Measurements from ENCODE around the gene TALDO1. TPM values are rescaled to one million over a fixed set of nuclear protein-coding genes. Genes with fewer than 3 reads are reported as not detected.

The TALDO1 gene
- total RNA-seq, 1 experiment from 2014 or later = 379 TPM

GRCh38 chr11:749731-750130, 2.5 kb downstream of the TALDO1 start:
- no peaks in the 10 kb centered on the region for H3K9me3 Mint-ChIP-seq (ENCODE audit: low read depth, unreplicated experiment)
- CTCF ChIA-PET = no interaction called here
- TF ChIP-seq CTCF (IDR thresholded peaks at IDR 0.05; ENCODE audit: unreplicated experiment) = no peak

DNA sequence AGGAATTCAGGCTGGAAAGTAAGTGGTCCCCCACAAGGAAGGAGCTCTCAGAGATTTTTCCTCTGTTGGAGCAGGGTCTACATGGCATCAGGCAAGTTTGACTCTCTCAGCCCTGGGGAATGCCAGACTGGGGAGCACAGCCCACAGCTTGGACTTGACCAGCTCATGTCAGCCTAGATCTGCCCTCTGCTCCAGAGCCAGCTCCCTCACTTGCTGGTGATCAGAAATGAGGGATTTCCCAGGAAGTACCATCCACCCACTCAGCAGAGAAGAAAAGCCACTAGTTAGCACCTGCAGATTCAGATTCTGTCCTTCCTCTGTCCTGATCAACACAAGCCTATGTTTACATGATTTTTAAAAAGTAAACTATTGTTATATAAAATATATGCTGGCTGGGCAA, 13.0 kb downstream of the TALDO1 start:
- Mint-ChIP-seq H3K27me3 (ENCODE audit: unreplicated experiment) (no peaks in the 10 kb centered on the region), H3K36me3 (ENCODE audit: insufficient read depth, unreplicated experiment) (peaks cover 95% of the 10 kb centered on the region), H3K4me3 (ENCODE audit: low read depth, unreplicated experiment) (no peak overlapping the region), H3K27ac (ENCODE audit: unreplicated experiment) (no peak overlapping the region), H3K9me3 (ENCODE audit: low read depth, unreplicated experiment) (no peaks in the 10 kb centered on the region), H3K4me1 (ENCODE audit: low read depth, unreplicated experiment) (peaks cover 22% of the 10 kb centered on the region)
- no peak for DNase-seq
- intact Hi-C loops (cut with micrococcal nuclease; ENCODE audit: unreplicated experiment) = no loop called here
- TF ChIP-seq CTCF (IDR thresholded peaks at IDR 0.05; ENCODE audit: unreplicated experiment) = no peak
- BruUV-seq (replicated peaks) = no TSS peak
- CTCF ChIA-PET = no interaction called here

More at GRCh38 chr11:749731-750130, 2.5 kb downstream of the TALDO1 start:
- Mint-ChIP-seq H3K4me1 (ENCODE audit: low read depth, unreplicated experiment) (no peaks in the 10 kb centered on the region), H3K36me3 (ENCODE audit: insufficient read depth, unreplicated experiment) (peaks cover 50% of the 10 kb centered on the region), H3K27me3 (ENCODE audit: unreplicated experiment) (no peaks in the 10 kb centered on the region), H3K4me3 (ENCODE audit: low read depth, unreplicated experiment) (peak overlapping the region; percentile 90), H3K27ac (ENCODE audit: unreplicated experiment) (peak overlapping the region; percentile 30)
- intact Hi-C loops (cut with micrococcal nuclease; ENCODE audit: unreplicated experiment) = no loop called here
- no TSS peak for BruUV-seq (replicated peaks)
- no peak for DNase-seq

DNA sequence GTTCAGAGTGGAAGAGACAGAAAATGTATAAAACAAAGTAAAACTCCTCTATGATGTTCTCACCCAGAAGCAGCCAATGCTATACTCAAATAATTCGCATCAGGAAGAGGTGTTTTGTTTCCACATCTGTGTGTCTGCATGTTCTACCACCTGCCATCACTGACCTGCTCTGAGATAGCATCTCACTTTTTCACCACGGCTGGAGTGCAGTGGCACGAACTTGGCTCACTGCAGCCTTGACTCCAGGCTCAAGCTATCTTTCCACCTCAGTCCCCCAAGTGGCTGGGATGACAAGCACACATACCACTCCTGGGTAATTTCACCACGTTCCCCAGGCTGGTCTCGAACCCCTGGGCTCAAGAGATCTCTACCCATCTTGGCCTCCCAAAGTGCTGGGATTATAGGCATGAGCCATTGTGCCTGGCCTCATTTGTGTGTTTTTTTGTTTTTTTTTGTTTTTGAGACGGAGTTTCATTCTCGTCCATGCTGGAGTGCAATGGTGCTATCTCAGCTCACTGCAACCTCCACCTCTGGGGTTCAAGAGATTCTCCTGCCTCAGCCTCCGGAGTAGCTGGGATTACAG, 14.4 kb downstream of the TALDO1 start:
- Mint-ChIP-seq H3K36me3 (ENCODE audit: insufficient read depth, unreplicated experiment) (peaks cover 98% of the 10 kb centered on the region), H3K9me3 (ENCODE audit: low read depth, unreplicated experiment) (no peaks in the 10 kb centered on the region), H3K4me3 (ENCODE audit: low read depth, unreplicated experiment) (no peak overlapping the region), H3K4me1 (ENCODE audit: low read depth, unreplicated experiment) (peaks cover 22% of the 10 kb centered on the region), H3K27me3 (ENCODE audit: unreplicated experiment) (no peaks in the 10 kb centered on the region), H3K27ac (ENCODE audit: unreplicated experiment) (no peak overlapping the region)
- CTCF ChIA-PET = no interaction called here
- TF ChIP-seq CTCF (IDR thresholded peaks at IDR 0.05; ENCODE audit: unreplicated experiment) = no peak
- intact Hi-C loops (cut with micrococcal nuclease; ENCODE audit: unreplicated experiment) = no loop called here
- BruUV-seq (replicated peaks) = no TSS peak
- DNase-seq = no peak

- Mint-ChIP-seq H3K36me3 (ENCODE audit: insufficient read depth, unreplicated experiment) (peaks cover 98% of the 10 kb centered on the region), H3K27me3 (ENCODE audit: unreplicated experiment) (no peaks in the 10 kb centered on the region), H3K4me1 (ENCODE audit: low read depth, unreplicated experiment) (peaks cover 22% of the 10 kb centered on the region), H3K4me3 (ENCODE audit: low read depth, unreplicated experiment) (peak overlapping the region; percentile 52), H3K9me3 (ENCODE audit: low read depth, unreplicated experiment) (no peaks in the 10 kb centered on the region), H3K27ac (ENCODE audit: unreplicated experiment) (peak overlapping the region; percentile 80)
- DNase-seq = peak; percentile 77
- no TSS peak for BruUV-seq (replicated peaks)
- CTCF ChIA-PET = interaction anchor here (0.7 to 1.9 kb wide), 3 partner anchors 9 to 67 kb away, joined by 3 to 14 read pairs (median 3); partner anchors contain the start of genes DEAF1 and TMEM80
- TF ChIP-seq CTCF (IDR thresholded peaks at IDR 0.05; ENCODE audit: unreplicated experiment) = peak; percentile 57
- intact Hi-C loops (cut with micrococcal nuclease; ENCODE audit: unreplicated experiment) = no loop called here
Observed at GRCh38 chr11:762421-763072, 15.3 kb downstream of the TALDO1 start.
